IMR-90 (cell line): ENCODE measurements around the gene PRTG. TPM values are rescaled to one million over a fixed set of nuclear protein-coding genes. Genes with fewer than 3 reads are reported as not detected.

Source experiments
- ATAC-seq: fragments of 200-7000 bp; cut with Tn5 transposase; 2 replicates; pipeline ENCODE4 v1.9.1; 2020; ENCODE audit warnings: low read depth, mild to moderate bottlenecking, moderate library complexity
- BruUV-seq: library from RNA; stranded (reverse); fragments of 400-500 nt; replicated peaks from 2 replicates; lab custom pipeline; 2021; lab: Mats Ljungman, UMichigan
- CTCF ChIA-PET: fragments of 300-600 bp; formaldehyde crosslinking; extraction: SDS; loops from one replicate; lab custom pipeline; 2021; ENCODE audit warnings: antibody characterized with exemption; lab: Yijun Ruan, JAX
- POLR2A ChIA-PET: fragments of 300-600 bp; sonication (Branson Sonifier 250); formaldehyde crosslinking; loops from one replicate; lab custom pipeline; 2022; ENCODE audit warnings: antibody characterized with exemption; ENCODE audit not compliant: unreplicated experiment; lab: Charles Lee
- DNase-seq: peaks from one replicate; pipeline ENCODE4 v3.0.0; 2013
- H2AFZ ChIP-seq: replicated peaks from 2 replicates; pipeline ENCODE3; 2013; ENCODE audit warnings: low read length, mild to moderate bottlenecking; ENCODE audit not compliant: poor library complexity
- H2AK5ac ChIP-seq: 2 replicates; pipeline ENCODE4 v1.6.1; 2013; ENCODE audit warnings: low read depth, low read length, inconsistent platforms
- H2AK9ac ChIP-seq: replicated peaks from 2 replicates; pipeline ENCODE3; 2013; ENCODE audit warnings: mild to moderate bottlenecking, low read depth, low read length, moderate library complexity; ENCODE audit not compliant: poor library complexity
- H2BK120ac ChIP-seq: 2 replicates; pipeline ENCODE4 v1.6.1; 2013; ENCODE audit warnings: low read depth, low read length, inconsistent platforms
- H2BK15ac ChIP-seq: 3 replicates; pipeline ENCODE4 v1.6.1; 2013; ENCODE audit warnings: low read depth, low read length, inconsistent platforms
- H2BK20ac ChIP-seq: 2 replicates; pipeline ENCODE4 v1.6.1; 2013; ENCODE audit warnings: low read depth, mild to moderate bottlenecking, inconsistent platforms, low read length, moderate library complexity
- H2BK5ac ChIP-seq: 2 replicates; pipeline ENCODE4 v1.6.1; 2013; ENCODE audit warnings: mild to moderate bottlenecking, low read depth, low read length, inconsistent platforms; ENCODE audit not compliant: poor library complexity, severe bottlenecking
- H3K14ac ChIP-seq: replicated peaks from 2 replicates; pipeline ENCODE4 v1.6.1; 2013; ENCODE audit warnings: low read depth, low read length, inconsistent platforms
- H3K18ac ChIP-seq: 2 replicates; pipeline ENCODE4 v1.6.1; 2013; ENCODE audit warnings: low read depth, low read length, control low read depth
- H3K23ac ChIP-seq: 2 replicates; pipeline ENCODE4 v1.6.1; 2013; ENCODE audit warnings: low read depth, low read length, inconsistent platforms
- H3K27ac ChIP-seq: 2 replicates; pipeline ENCODE4 v1.5.1; 2013; ENCODE audit warnings: mild to moderate bottlenecking, control low read depth, low read length; ENCODE audit not compliant: insufficient read depth
- H3K27me3 ChIP-seq: 2 replicates; pipeline ENCODE4 v1.6.1; 2013; ENCODE audit warnings: low read length; ENCODE audit not compliant: control insufficient read depth, insufficient read depth
- H3K36me3 ChIP-seq: 2 replicates; pipeline ENCODE4 v1.6.1; 2013; ENCODE audit warnings: low read length, mixed read lengths; ENCODE audit not compliant: control insufficient read depth, insufficient read depth
- H3K4ac ChIP-seq: 2 replicates; pipeline ENCODE4 v1.6.1; 2013; ENCODE audit warnings: low read depth, low read length, inconsistent platforms
- H3K4me1 ChIP-seq: 2 replicates; pipeline ENCODE4 v1.6.1; 2013; ENCODE audit warnings: low read length, mixed read lengths; ENCODE audit not compliant: control insufficient read depth, insufficient read depth
- H3K4me2 ChIP-seq: 2 replicates; pipeline ENCODE4 v1.6.1; 2013; ENCODE audit warnings: low read depth, mild to moderate bottlenecking, control low read depth, low read length, moderate library complexity
- H3K4me3 ChIP-seq: 2 replicates; pipeline ENCODE4 v1.5.1; 2013; ENCODE audit warnings: low read depth, mild to moderate bottlenecking, control low read depth, low read length, moderate library complexity; ENCODE audit not compliant: insufficient read depth
- H3K56ac ChIP-seq: 2 replicates; pipeline ENCODE4 v1.6.1; 2013; ENCODE audit warnings: low read length, inconsistent platforms; ENCODE audit not compliant: insufficient read depth; ENCODE audit errors: extremely low read depth
- H3K79me1 ChIP-seq, 2 experiments: 2 replicates each; pipeline ENCODE4 v1.6.1; 2013; ENCODE audit warnings: low read length in 2 of 2, inconsistent platforms in 1 of 2, low read depth in 1 of 2
- H3K9ac ChIP-seq: 2 replicates; pipeline ENCODE4 v1.6.1; 2013; ENCODE audit warnings: low read depth, low read length, control low read depth
- H3K9me1 ChIP-seq: 2 replicates; pipeline ENCODE4 v1.6.1; 2013; ENCODE audit warnings: low read length, inconsistent platforms; ENCODE audit not compliant: insufficient read depth
- H3K9me3 ChIP-seq: 2 replicates; pipeline ENCODE4 v1.6.1; 2013; ENCODE audit warnings: low read length; ENCODE audit not compliant: control insufficient read depth, insufficient read depth
- H4K20me1 ChIP-seq: 2 replicates; pipeline ENCODE4 v1.6.1; 2013; ENCODE audit warnings: low read length, inconsistent platforms; ENCODE audit not compliant: insufficient read depth
- H4K5ac ChIP-seq: 2 replicates; pipeline ENCODE4 v1.6.1; 2013; ENCODE audit warnings: mild to moderate bottlenecking, low read depth, low read length, control low read depth
- H4K8ac ChIP-seq, 2 experiments: 2 replicates each; pipeline ENCODE4 v1.6.1; 2013; ENCODE audit warnings: low read depth in 2 of 2, low read length in 2 of 2, control low read depth in 1 of 2, inconsistent platforms in 1 of 2
- H4K91ac ChIP-seq: 2 replicates; pipeline ENCODE4 v1.6.1; 2013; ENCODE audit warnings: low read depth, low read length, inconsistent platforms; ENCODE audit not compliant: insufficient read depth
- CEBPB ChIP-seq: IDR thresholded peaks from 2 replicates; pipeline ENCODE4 v1.6.1; 2012; ENCODE audit warnings: low read depth, low read length, improper control_type of control experiment
- CHD1 ChIP-seq: IDR thresholded peaks from 2 replicates; pipeline ENCODE4 v1.6.1; 2012; ENCODE audit warnings: low read depth, low read length, improper control_type of control experiment
- CTCF ChIP-seq: conservative IDR thresholded peaks from 2 replicates; pipeline ENCODE4 v1.5.1; 2012; ENCODE audit warnings: mild to moderate bottlenecking, low read depth, low read length, improper control_type of control experiment
- ELK1 ChIP-seq: fragments of 150-350 bp; IDR thresholded peaks from 2 replicates; pipeline ENCODE4 v1.6.1; 2016; ENCODE audit warnings: low read depth, mild to moderate bottlenecking, low read length, moderate library complexity, borderline replicate concordance
- FOS ChIP-seq: fragments of 150-350 bp; IDR thresholded peaks from 2 replicates; pipeline ENCODE4 v1.6.1; 2016; ENCODE audit warnings: low read depth, low read length
- MAFK ChIP-seq: IDR thresholded peaks from 2 replicates; pipeline ENCODE4 v1.6.1; 2012; ENCODE audit warnings: low read depth, low read length, improper control_type of control experiment
- MAZ ChIP-seq: IDR thresholded peaks from 2 replicates; pipeline ENCODE4 v1.6.1; 2012; ENCODE audit warnings: low read depth, mild to moderate bottlenecking, low read length, improper control_type of control experiment, moderate library complexity, borderline replicate concordance
- MXI1 ChIP-seq: IDR thresholded peaks from 2 replicates; pipeline ENCODE4 v1.6.1; 2012; ENCODE audit warnings: low read depth, mild to moderate bottlenecking, low read length, moderate library complexity, borderline replicate concordance
- NFE2L2 ChIP-seq: fragments of 150-350 bp; IDR thresholded peaks from 2 replicates; pipeline ENCODE4 v1.6.1; 2016; ENCODE audit warnings: low read depth, mild to moderate bottlenecking, low read length
- POLR2A ChIP-seq: IDR thresholded peaks from 2 replicates; pipeline ENCODE4 v1.6.1; 2012; ENCODE audit warnings: mild to moderate bottlenecking, low read depth, low read length
- RAD21 ChIP-seq: IDR thresholded peaks from 2 replicates; pipeline ENCODE4 v1.6.1; 2012; ENCODE audit warnings: low read length, improper control_type of control experiment
- RCOR1 ChIP-seq: IDR thresholded peaks from 2 replicates; pipeline ENCODE4 v1.6.1; 2012; ENCODE audit warnings: mild to moderate bottlenecking, low read length, improper control_type of control experiment; ENCODE audit not compliant: insufficient replicate concordance
- WGBS, 2 experiments: methylation state at CpG; one replicate each; pipeline versions ENCODE4 v1.1.5 to v1.1.7; 2013; ENCODE audit warnings: missing lambda C conversion rate in 2 of 2; ENCODE audit not compliant: insufficient read length in 1 of 2; ENCODE audit errors: extremely low coverage in 2 of 2; 5-methylcytosine and 5-hydroxymethylcytosine counted together
- dilution Hi-C: fragments of 300-500 bp; cut with HindIII; formaldehyde crosslinking; loops from one replicate; pipeline ENCODE4 v1.14.3; 2018; ENCODE audit warnings: low sequenced_read_pairs; ENCODE audit not compliant: unreplicated experiment
- in situ Hi-C: fragments of 300-500 bp; cut with MboI; formaldehyde crosslinking; loops from 3 replicates; pipeline ENCODE4 v1.14.3; 2019; ENCODE audit warnings: low sequenced_read_pairs, inconsistent platforms, mixed read lengths
- intact Hi-C: fragments of 100-400 bp; cut with micrococcal nuclease; formaldehyde crosslinking; loops from 2 replicates; pipeline ENCODE4 v1.10.0; 2022
- polyA plus RNA-seq, 3 experiments: library from polyadenylated mRNA; depleted of rRNA; stranded (reverse); fragments of >200 nt; gene quantifications; 2 replicates each; pipeline ENCODE4 v1.2.3, GENCODE V29; 2012; ENCODE audit warnings: low replicate concordance in 1 of 3
- total RNA-seq: library from RNA; depleted of rRNA; stranded (reverse); fragments of >200 nt; gene quantifications from 2 replicates; pipeline ENCODE4 v1.2.3, GENCODE V29; 2012

PRTG gene
- total and polyA plus RNA-seq, 2 of the 4 experiments (the other 2 are of a cell fraction) = 0.99 to 1.4 TPM

- Histone ChIP-seq H3K4me2 (no peak overlapping the region), H3K23ac (no peak overlapping the region), H3K4me3 (no peak overlapping the region), H4K5ac (no peak overlapping the region), H3K4ac (no peak overlapping the region), H2AK5ac (no peak overlapping the region), H2BK15ac (no peak overlapping the region), H2BK20ac (no peak overlapping the region), H4K8ac (no peak overlapping the region), H3K4me1 (no peaks in the 10 kb centered on the region), H3K9ac (no peak overlapping the region), H3K27ac (no peak overlapping the region), H3K79me1 (no peaks in the 10 kb centered on the region), H3K9me3 (no peaks in the 10 kb centered on the region), H3K18ac (no peak overlapping the region), H2BK5ac (no peak overlapping the region), H4K91ac (no peak overlapping the region), H4K20me1 (no peaks in the 10 kb centered on the region), H2BK120ac (no peak overlapping the region), H2AFZ (no peak overlapping the region), H3K14ac (no peak overlapping the region), H3K27me3 (no peaks in the 10 kb centered on the region), H3K36me3 (no peaks in the 10 kb centered on the region), H3K9me1 (no peaks in the 10 kb centered on the region), H3K56ac (no peak overlapping the region), H2AK9ac (no peak overlapping the region)
- dilution Hi-C loops (no loop called here), intact Hi-C loops (loop anchor here (5.0 kb wide), 1 partner anchor 66 kb away; the partner anchor contains the start of gene PRTG), in situ Hi-C loops (no loop called here)
- ChIA-PET CTCF (no interaction called here), POLR2A (interaction anchor here (0.7 kb wide), 1 partner anchor 306 kb away, joined by 3 read pairs; no protein-coding TSS in a partner anchor)
- ATAC-seq (no peak), DNase-seq (no peak)
- WGBS, 2 experiments = no CpG with 5 or more reads among the region's 2 CpGs
- TF ChIP-seq NFE2L2 (no peak), CHD1 (no peak), MXI1 (no peak), FOS (no peak), RCOR1 (no peak), CEBPB (no peak), ELK1 (no peak), CTCF (no peak), RAD21 (no peak), MAZ (no peak), POLR2A (no peak), MAFK (no peak)
- no TSS peak for BruUV-seq
Observed at GRCh38 chr15:55676507-55676906, 66.4 kb downstream of the PRTG start.
